ENCODE results near the gene ACAN. TPM values are rescaled to one million over a fixed set of nuclear protein-coding genes. Genes with fewer than 3 reads are reported as not detected.

The ACAN gene
- total RNA-seq, 1 donor from 2014 or later = 42.9 TPM

GRCh38 chr15:88877906-88878305, 74.7 kb downstream of the ACAN start:
- DNase-seq (ENCODE audit: low spot score) = no peak

GRCh38 chr15:88878720-88879184, 75.5 kb downstream of the ACAN start:
- no peak for DNase-seq (ENCODE audit: low spot score)

GRCh38 chr15:88880944-88881740, 77.9 kb downstream of the ACAN start:
- DNase-seq (ENCODE audit: low spot score) = no peak

GRCh38 chr15:88881775-88882174, 78.5 kb downstream of the ACAN start:
- no peak for DNase-seq (ENCODE audit: low spot score)

- no peak for DNase-seq (ENCODE audit: low spot score)
These were observed 79.5 kb downstream of the ACAN start for GRCh38 chr15:88882785-88883184.

- peak; percentile 33 for DNase-seq (ENCODE audit: low spot score)
These were observed 83.9 kb downstream of the ACAN start for GRCh38 chr15:88887068-88887580.

GRCh38 chr15:88888719-88889118, 85.5 kb downstream of the ACAN start:
- DNase-seq (ENCODE audit: low spot score) = no peak

- DNase-seq (ENCODE audit: low spot score) = no peak
These were observed 87.3 kb downstream of the ACAN start for GRCh38 chr15:88890495-88890894.

- no peak for DNase-seq (ENCODE audit: low spot score)
These were observed 88.5 kb downstream of the ACAN start for GRCh38 chr15:88891540-88892254.

- DNase-seq (ENCODE audit: low spot score) = peak; percentile 33
These were observed 91.1 kb downstream of the ACAN start for GRCh38 chr15:88894348-88894818.

- peak; percentile 34 for DNase-seq (ENCODE audit: low spot score)
These were observed 91.9 kb downstream of the ACAN start, which contains the start of gene HAPLN3 for GRCh38 chr15:88894819-88895767. HAPLN3 (minus strand) TSS chr15:88895544; CDS start chr15:88887298, 8,246 bp downstream.

- no peak for DNase-seq (ENCODE audit: low spot score)
These were observed 93.2 kb downstream of the ACAN start for GRCh38 chr15:88896333-88897033.

GRCh38 chr15:88897142-88897455, 93.9 kb downstream of the ACAN start:
- no peak for DNase-seq (ENCODE audit: low spot score)

- DNase-seq (ENCODE audit: low spot score) = peak; percentile 87
These were observed 94.4 kb downstream of the ACAN start for GRCh38 chr15:88897456-88898194.

GRCh38 chr15:88898736-88899135, 95.5 kb downstream of the ACAN start:
- DNase-seq (ENCODE audit: low spot score) = no peak

- DNase-seq (ENCODE audit: low spot score) = no peak
These were observed 96.0 kb downstream of the ACAN start for GRCh38 chr15:88899251-88899650.

- DNase-seq (ENCODE audit: low spot score) = peak; percentile 34
These were observed 97.2 kb downstream of the ACAN start for GRCh38 chr15:88900309-88900981.

- DNase-seq (ENCODE audit: low spot score) = no peak
These were observed 97.8 kb downstream of the ACAN start for GRCh38 chr15:88900982-88901418.

- DNase-seq (ENCODE audit: low spot score) = no peak
These were observed 98.4 kb downstream of the ACAN start for GRCh38 chr15:88901508-88902220.
